HuH-7 (cell line): ENCODE results near the gene RNF19B.
A peak's percentile ranks its signal among the peaks of the same experiment; 100 is the strongest.
"Not testable (repeated sequence)": the region's sequence is repeated elsewhere in the genome, so short reads cannot be mapped to it uniquely, and the experiment has no call there.

ENCODE experiments used
- DNase-seq: peaks from one replicate; pipeline ENCODE4 v3.0.0; 2011; ENCODE audit warnings: low spot score

Gene RNF19B

DNA sequence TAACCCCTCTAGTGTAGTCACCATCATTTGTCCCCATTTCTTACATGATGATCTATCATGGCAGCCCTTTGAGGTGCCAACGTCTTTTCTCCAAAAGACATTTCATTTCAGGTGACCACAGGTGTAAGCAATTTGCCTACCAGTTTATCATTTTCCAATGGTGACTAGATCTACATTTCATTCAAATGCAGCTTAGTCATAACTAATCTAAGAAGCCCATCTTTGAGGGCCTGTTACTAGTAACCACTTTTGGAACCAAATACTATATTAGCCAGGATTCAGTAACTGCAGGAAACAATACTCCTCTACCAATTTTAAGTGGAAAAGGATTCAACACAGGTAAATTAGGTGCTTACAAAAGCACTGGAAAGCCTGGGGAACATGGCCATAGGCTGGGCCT lies 32.8 kb downstream of the RNF19B start:
- no peak for DNase-seq

DNA sequence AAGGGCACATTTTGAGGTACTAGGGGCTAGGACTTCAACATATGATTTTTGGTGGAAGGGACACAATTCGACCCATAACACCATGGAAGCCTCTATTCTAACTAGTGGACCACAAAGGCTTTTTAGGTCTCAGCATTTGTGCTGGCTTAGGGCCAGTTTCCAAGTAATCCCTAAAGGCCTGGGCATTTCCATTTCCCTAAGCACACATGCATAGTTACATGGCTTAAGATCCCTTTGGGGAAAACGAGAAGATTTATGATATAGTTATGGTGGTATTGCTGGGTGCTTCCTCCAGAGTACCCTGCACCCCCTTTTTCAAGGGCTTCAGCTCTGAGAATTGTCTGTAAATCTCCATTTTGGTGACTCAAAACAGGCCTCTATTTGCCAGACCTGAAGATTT lies 35.2 kb downstream of the RNF19B start:
- DNase-seq, result no peak

DNA sequence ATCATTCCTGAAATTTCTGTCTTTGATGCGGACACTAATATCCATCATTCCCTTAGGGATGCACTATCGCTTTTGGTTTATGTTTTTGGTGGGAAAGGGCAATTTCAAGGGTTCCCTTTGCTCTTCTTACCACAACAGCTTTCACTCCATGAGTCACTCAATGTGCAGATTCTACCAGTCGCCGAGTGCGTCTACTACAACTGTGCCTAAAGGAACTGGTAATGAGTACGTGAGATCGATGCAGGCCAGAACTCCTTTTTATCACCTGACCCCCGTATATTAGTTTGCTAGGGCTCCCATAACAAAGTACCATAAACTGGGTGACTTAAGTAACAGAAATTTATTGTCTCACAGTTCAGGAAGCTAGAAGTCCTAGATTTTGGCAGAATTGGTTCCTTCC lies 35.9 kb downstream of the RNF19B start:
- DNase-seq, result no peak

DNA sequence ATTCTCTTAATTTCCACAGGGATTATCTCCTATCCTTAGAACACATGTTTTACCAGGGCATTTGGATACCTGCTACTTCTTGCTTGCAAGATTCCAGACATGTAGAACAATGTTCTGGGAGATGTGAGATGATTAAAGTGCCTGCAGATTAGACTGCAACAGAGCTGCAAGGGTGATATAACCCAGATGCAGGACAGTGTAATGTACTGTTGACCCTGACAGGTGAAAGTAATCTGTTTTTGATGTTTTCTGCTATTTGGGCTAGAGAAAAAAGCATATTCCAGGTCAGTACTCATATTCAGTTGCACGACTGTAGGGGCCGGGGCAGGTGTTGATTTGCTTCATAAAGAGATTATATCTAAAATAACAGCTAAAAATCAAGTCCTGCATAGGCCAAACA lies 36.3 kb downstream of the RNF19B start:
- no peak for DNase-seq

DNA sequence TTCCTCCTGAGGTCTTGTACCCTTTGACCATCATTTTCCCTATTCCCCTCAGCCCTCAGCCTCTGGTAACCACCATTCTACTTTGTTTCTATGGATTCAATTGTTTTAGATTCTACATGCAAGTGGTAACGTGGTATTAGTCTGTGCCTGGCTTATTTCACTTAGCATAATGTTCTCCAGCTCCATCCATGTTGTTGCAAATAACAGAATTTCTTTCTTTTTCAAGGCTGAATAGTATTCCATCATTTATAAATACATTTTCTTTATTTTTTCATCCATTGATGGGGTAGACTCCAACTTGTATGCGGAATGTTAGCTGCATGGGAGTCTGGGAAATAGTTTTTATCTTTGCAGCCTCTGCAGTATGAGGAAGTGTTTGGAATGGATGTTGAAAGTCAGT lies 37.2 kb downstream of the RNF19B start:
- DNase-seq, result no peak

DNA sequence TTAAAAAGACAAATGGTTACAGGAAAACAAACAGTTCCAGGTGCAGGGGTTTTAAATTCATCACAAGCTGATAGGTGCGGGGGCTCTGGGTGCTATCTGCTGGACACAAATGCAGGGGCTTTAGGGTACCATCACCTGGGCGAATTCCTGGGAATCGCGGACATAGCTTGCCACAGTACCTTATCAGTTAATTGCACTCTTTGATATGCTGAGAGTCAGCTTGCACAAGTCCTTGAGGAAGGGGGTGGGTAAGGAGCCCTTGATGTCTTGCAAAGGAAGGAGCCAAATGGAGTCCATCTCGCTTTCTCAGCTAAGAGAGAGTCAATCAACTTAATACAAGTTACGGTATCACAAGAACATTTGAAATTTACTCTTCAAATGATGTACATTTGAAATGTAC lies 38.0 kb downstream of the RNF19B start:
- no peak for DNase-seq

DNA sequence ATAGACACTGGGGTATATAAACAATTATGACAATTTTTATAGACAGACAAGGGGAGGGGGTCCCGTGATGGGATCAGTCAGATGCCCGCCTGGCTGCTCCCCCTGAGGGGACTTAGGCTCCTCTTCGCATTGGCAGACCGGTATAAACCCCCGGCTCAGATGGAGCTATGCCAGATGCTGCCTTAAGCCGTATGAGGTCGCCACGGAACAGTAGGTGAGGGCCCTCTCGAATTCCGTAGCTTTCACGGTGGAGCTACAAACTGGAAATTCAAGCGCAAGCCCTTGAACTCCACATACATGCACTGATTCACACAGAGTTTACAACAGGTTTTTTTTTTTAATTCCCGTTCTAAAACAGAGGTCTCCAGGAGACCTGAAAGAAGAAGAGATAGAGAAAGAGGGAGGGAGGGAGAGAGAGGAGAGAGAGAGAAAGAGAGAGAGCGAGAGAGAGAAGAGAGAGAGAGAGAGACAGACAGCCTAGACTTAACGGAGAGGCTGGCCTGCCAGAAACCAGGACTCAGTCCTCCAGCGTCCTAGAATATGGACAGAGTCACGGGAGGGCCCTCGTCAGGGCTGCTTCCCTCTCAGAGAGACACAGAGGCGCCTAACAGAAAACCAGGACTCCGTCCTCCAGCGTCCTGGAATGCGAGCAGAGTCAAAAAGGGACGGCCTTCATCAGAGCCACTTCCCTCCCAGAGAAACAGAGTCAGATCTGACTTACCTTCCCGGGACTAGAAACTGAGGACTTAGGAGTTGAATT lies 39.0 kb downstream of the RNF19B start:
- DNase-seq, result no peak

DNA sequence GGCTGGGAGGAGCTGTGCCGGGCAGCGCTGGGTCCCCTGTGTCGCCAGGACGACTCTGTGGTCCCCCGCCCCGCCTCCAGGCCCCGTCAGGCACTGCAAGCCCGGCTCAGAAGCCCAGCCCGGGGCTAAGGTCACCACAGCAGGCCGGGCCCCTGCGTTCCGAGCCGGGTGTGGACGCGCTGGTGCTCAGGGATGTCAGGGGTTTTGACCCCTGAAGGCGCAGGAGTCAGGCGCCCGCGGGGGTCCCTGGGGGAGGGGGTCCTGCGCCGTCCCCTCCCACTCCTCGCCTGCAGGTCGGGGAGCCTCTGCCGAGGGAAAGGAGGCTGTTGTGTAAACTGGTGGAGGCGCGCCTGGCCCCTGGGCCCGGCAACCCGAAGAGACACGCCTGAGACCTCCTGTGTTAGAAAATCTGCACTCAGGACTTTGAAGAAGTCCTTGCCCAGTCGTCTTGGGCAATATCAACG lies 39.7 kb downstream of the RNF19B start:
- DNase-seq, result peak; percentile 75

DNA sequence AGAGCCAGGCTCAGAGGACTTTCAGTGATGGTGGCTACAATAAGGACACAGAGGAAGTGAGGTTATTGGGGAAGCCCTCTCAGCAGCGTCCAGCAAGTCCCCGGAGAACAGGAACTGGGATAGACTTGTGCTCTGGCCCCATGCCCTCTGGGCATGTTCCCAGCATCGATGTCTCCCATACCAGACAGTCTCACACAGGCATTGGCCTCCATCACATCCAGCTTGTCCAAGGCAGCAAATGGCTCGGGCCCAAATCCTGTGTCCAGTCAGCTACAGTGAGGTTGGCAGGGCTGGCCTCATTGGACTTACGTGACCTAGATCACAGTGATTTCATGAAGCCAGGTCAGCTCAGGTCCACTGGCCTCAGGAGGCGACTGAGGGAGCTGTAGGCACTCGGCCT lies 43.8 kb downstream of the RNF19B start:
- DNase-seq, result no peak

DNA sequence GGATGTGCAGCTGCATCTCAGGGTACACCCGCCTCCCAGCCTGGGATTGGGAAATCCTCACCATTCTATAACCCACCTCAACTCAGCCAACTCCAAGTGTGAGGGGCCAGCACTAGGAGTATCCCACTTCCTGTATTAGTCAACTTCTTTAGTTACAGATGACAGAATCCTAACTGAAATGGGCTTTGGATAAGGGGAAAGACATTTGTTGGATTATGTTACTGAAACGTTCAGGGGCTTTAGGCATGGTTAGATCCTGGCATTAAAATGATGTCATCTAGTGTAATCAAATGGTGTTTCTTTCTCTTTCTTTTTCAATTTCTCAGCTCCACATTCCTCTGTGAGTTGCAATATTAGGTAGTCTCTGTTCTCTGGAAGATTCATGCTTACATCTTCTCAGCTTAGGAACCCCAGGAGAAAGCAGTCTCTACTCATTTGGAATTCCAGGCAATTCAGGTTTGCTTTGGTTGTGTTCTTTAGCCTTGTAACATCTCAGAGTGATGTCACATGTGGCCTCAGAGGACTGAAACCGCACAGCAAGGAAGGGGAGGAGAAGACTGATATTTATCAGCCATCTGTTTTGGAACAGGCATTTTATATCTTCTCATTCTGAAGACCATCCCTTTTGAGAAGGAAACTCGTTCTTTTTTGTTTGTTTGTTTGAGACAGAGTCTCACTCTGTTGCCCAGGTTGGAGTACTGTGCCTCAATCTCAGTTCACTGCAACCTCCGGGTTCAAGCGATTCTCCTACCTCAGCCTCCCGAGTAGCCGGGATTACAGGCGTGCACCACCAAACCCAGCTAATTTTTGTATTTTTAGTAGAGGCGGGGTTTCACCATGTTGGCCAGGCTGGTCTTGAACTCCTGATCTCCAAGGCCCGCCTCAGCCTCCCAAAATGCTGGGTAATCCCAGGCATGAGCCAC lies 44.5 kb downstream of the RNF19B start:
- DNase-seq, result no peak

DNA sequence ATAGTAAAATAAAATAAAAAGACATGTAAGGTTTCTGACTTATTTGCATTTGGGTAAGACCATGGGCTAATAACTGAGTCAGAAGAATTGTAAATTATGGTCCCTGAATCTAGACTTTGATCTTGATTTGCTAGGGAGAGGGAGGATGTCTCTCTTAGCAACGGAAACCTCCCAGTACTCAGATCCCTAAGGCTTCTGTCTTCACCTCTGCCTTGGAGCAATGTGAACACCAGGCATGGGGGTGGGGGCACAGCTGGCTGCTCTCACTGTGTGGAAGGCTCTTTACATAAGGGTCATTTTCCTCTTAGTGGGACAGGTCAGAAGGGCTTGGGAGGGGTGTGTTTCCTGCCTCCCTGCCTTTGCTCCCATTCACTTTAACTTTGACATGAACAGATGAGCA lies 46.4 kb downstream of the RNF19B start:
- no peak for DNase-seq

DNA sequence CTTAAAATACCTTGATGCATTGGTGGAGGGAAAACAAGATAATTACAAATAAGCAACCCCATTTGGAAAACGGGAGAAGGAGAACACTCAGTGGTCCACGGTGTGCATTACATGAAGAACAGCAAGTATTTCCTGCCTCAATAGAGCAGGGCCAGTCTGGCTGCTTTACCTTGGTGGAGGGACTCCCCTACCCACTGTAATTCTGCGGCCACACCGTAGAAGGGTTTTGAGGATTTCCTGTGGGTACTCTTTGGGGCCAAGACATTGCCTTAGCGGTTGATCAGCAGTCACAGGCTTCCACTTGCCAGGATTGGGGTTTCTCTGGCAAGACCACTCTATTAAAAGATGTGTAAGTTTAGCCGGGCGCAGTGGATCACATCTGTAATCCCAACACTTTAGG lies 47.1 kb downstream of the RNF19B start:
- no peak for DNase-seq

DNA sequence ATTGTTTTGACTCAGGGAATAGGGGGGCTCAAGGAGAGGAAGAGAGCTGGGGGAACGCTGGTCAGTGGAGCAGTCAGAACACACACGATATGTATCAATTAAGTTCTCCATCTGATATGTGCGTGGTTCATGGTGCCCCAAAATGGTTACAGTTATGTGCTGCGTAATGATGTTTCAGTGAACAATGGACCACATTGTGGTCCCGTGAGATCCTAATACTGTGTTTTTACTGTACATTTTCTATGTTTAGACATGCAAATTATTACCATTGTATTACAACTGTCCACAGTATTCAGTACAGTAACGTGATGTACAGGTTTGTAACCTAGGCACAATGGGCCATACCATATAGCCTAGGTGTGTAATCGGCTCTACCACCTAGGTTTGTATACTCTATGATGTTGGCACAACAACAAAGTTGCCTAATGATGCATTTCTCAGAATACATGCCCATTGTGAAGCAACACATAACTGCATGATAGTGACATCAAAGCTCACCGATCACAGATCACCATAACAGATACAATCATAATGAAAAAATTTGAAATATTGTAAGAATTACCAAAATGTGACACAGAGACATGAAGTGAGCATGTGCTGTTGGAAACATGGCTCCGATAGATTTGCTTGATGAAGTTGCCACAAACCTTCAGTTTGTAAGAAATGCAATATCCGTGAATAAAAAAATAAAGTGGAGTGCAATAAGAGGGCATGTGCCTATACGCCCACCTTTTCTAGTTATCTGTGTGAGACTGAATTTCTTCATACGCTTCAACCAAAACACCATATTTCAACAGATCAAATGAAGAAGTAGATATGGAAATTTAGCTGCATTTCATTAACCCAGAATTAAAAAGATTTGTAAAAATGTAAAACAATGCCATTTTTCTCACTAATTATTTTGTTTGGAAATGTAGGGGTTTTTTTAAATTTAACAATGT lies 48.6 kb downstream of the RNF19B start:
- DNase-seq, result no peak

DNA sequence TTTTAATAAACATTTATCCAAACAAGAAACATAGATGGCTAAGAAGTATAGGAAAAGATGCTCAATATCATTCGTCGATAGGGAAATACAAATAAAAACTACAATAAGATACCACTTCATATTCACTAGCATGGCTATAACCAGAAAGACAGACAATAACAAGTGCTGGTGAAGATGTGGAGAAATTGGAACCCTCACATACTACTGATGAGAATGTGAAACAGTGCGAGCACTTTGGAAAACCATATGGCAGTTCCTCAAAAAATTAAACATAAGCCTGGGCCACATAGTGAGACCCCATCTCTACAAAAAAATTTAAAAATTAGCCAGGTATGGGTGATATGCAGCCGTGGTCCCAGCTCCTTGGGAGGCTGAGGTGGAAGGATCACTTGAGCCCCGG lies 54.3 kb downstream of the RNF19B start:
- no peak for DNase-seq

DNA sequence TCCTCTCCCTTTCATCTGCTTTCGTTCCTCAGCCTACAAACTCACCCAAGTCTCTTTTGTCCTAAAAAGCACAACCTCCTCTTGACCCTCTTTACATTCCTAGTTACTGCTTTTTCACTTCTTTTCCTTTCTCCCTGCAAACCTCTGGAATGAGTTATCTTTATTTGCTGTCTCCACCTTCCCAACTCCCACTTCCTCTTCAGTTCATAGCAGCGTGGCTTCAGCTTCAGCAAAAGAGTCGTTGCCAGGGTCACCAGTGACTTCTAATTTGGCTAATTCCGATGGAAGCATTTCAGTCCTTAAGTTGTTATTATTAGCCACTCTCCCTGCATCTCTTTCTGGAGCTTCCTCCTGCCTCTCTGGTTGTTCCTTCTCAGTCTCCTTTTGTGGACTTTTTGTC lies 57.2 kb downstream of the RNF19B start:
- no peak for DNase-seq

DNA sequence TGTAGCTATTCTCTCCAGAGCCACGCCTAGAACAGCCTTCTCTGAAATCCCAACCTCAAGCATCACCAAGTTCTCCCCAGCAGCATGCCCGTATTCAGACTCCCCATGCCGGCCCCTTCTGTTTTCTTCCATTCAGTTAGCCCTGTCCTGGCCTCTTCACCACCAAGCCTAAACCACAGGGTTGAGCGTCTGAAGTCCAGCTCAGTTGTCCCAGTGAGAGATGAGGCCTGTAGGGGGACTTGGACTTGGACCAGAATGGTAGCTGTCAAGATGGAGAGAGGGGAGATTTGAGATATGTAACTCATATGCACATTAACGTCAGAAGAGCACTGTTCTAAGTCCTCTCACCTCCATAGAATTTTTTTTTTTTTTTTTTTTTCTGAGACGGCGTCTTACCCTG lies 58.0 kb downstream of the RNF19B start:
- DNase-seq, result no peak

DNA sequence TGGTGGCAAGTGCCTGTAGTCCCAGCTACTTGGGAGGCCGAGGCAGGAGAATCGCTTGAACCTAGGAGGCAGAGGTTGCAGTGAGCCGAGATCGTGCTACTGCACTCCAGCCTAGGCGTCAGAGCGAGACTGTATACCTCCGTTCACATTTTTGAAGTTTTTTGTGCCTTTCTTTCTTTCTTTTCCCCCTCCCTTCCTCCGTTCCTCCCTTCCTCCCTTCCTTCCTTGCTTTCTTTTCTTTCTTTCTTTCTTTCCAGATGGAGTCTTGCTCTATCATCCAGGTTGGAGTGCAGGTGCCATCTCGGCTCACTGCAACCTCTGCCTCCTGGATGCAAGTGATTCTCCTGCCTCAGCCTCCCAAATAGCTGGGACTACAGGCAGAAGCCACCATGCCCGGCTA lies 59.0 kb downstream of the RNF19B start:
- not testable (repeated sequence) for DNase-seq

DNA sequence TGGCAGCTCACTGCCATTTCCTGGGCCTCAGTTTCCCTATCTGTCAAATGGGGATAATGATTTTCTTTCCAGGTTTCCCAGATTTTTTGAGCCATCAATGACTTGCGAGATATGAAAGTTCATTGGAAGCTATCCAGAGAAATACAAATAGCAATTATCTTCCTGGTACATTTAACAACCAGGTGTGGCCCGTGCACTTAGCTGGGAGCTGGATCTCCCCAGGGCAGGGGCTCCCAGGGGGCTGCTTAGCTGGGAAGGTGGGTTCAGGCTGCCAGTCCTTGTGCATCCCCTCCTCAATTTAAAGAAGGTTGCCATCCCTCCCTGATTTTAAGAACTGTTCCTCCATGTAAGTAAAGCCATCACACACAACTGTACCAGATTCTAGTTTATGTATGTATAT lies 59.8 kb downstream of the RNF19B start:
- DNase-seq, result no peak

DNA sequence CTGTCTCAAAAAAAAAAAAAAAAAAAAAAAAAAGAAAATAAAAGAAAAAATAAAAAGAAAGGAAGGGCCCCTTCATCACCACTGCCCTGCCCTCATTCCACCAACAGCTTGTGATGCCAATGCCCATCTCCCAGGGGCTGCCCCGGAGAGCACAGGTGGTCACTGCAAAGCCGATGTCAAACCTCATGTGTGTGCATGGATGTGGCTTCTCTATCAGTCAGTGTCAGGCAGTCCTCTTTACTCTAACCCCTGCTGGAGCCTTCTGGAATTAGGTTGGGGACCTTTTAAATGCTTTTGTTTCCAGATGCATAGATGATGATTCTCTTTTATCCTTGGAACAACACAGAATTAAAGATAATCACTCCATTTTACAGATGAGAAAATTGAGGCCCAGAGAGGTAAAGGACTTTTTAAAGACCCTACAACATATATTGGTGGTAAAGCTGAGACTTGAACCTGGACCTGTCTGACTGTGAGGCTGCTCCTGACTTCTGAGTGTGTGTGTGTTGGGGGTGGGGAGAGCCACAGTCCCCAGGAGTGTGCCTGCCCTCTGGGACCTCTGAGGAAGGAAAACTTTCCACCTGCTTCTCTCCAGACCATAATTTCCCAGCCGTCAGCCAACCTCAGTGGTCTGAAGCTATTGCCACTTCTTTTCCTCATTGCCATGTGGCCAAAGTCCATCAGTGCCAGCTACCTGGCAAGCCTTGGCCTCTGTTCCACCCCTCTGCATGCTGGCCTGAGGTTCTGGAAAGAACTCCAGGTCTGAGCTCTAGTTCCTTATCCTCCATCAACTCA lies 60.4 kb downstream of the RNF19B start:
- DNase-seq, result no peak

DNA sequence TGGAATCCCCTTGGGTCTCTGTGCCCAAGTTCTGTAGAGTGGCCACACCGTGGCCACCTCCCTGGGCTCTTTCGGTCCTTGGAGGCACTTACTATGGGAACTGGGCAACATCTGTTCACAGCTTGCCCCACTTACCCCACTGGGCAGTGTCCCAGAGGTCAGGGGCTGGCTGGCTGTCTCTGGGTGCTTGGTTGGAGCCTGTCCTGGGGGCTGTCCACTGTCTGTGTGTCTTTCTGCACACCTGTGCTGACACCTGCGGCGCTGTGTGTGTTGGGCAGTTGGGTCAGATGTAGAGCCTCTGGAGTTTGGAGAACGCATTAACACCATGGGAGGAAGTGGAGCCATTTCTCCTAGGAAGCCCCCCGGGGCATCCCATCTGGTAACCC lies 62.1 kb downstream of the RNF19B start:
- DNase-seq, result no peak

DNA sequence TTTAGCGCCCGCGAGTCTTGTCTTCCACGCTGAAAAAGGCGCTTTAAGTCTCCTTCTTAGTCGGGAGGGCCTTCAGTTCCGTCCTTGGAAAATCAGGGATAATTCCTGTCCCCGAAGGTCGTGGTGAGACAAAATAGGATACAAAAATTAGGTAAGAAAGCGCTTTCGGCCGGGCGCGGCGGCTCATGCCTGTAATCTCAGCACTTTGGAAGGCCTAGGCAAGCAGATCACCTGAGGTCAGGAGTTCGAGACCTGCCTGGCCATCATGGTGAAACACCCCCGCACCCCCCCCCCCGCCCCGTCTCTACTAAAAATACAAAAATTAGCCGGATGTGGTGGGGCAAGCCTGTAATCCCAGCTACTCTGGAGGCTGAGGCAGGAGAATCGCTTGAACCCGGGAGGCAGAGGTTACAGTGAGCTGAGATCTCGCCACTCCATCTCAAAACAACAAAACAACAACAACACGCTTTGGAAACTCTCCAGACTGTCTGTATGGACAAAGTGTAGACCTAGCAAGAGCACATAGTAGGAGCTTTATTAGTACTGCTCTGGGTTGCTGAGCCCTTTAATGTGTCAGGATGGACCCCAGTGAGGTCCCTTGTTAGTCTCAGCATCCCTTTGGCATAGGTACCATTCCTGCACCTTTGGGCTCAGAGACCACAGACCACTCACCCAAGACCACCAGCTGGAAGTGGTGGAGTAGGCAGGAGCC lies 62.6 kb downstream of the RNF19B start:
- DNase-seq, result no peak
